Measurements from ENCODE around the gene ACSF3. TPM values are rescaled to one million over a fixed set of nuclear protein-coding genes. Genes with fewer than 3 reads are reported as not detected.

The ACSF3 gene
- total and polyA plus RNA-seq, 3 donors from 2014 or later = 30.3 to 70.1 (median 61.0) TPM

GRCh38 chr16:89140981-89141883, 47.6 kb downstream of the ACSF3 start:
- no peaks in the 10 kb centered on the region for H3K36me3 ChIP-seq (ENCODE audit: low read depth, missing control alignments)
- H3K4me3 ChIP-seq = no peak overlapping the region
- no peak overlapping the region for H3K27ac ChIP-seq
- WGBS, 2 donors = 92 to 93% methylated on average over 16 to 28 of the region's 31 CpGs
- H3K4me1 ChIP-seq = no peaks in the 10 kb centered on the region
- DNase-seq = no peak
- TF ChIP-seq POLR2A (IDR thresholded peaks at IDR 0.05) (no peak), CTCF (IDR thresholded peaks at IDR 0.05) (no peak)
- intact Hi-C loops (cut with DNase I; ENCODE audit: low total_unique reads) = no loop called here
- H3K9me3 ChIP-seq = no peaks in the 10 kb centered on the region
- no peaks in the 10 kb centered on the region for H3K27me3 ChIP-seq

- H3K36me3 ChIP-seq (ENCODE audit: low read depth, missing control alignments) = no peaks in the 10 kb centered on the region
Observed at GRCh38 chr16:89141884-89142267, 48.2 kb downstream of the ACSF3 start.

GRCh38 chr16:89142474-89143195, 49.0 kb downstream of the ACSF3 start:
- no peak for TF ChIP-seq CTCF (IDR thresholded peaks at IDR 0.05)
- TF ChIP-seq POLR2A (IDR thresholded peaks at IDR 0.05) = no peak
- DNase-seq = no peak
- Histone ChIP-seq H3K36me3 (ENCODE audit: low read depth, missing control alignments) (no peaks in the 10 kb centered on the region), H3K27me3 (no peaks in the 10 kb centered on the region), H3K4me3 (no peak overlapping the region), H3K4me1 (no peaks in the 10 kb centered on the region), H3K9me3 (no peaks in the 10 kb centered on the region), H3K27ac (no peak overlapping the region)
- 95 to 96% methylated on average over 12 to 13 of the region's 13 CpGs for WGBS, 2 donors
- intact Hi-C loops (cut with DNase I; ENCODE audit: low total_unique reads) = no loop called here

More at GRCh38 chr16:89141884-89142267, 48.2 kb downstream of the ACSF3 start:
- no peak overlapping the region for H3K4me3 ChIP-seq
- H3K4me1 ChIP-seq = no peaks in the 10 kb centered on the region
- no peaks in the 10 kb centered on the region for H3K9me3 ChIP-seq
- TF ChIP-seq POLR2A (IDR thresholded peaks at IDR 0.05) (no peak), CTCF (IDR thresholded peaks at IDR 0.05) (no peak)
- no peak overlapping the region for H3K27ac ChIP-seq
- 95% methylated on average over 13 of the region's 13 CpGs; no CpG with 5 or more reads in 1 of the 2 donors for WGBS, 2 donors
- DNase-seq = no peak
- no peaks in the 10 kb centered on the region for H3K27me3 ChIP-seq
- intact Hi-C loops (cut with DNase I; ENCODE audit: low total_unique reads) = no loop called here

- Histone ChIP-seq H3K27me3 (no peaks in the 10 kb centered on the region), H3K9me3 (no peaks in the 10 kb centered on the region), H3K4me3 (no peak overlapping the region), H3K27ac (no peak overlapping the region), H3K4me1 (no peaks in the 10 kb centered on the region), H3K36me3 (ENCODE audit: low read depth, missing control alignments) (no peaks in the 10 kb centered on the region)
- DNase-seq = no peak
- intact Hi-C loops (cut with DNase I; ENCODE audit: low total_unique reads) = no loop called here
- TF ChIP-seq CTCF (IDR thresholded peaks at IDR 0.05) (no peak), POLR2A (IDR thresholded peaks at IDR 0.05) (no peak)
- 94 to 95% methylated on average over 12 to 16 of the region's 17 CpGs for WGBS, 2 donors
Observed at GRCh38 chr16:89143201-89143741, 49.6 kb downstream of the ACSF3 start.

Measured in testis (tissue), 3 donors.